Measurements from ENCODE around the gene LRP1B.

The LRP1B gene

GRCh38 chr2:140761807-140762206, 1369.0 kb downstream of the LRP1B start:
- no peaks in the 10 kb centered on the region for H3K9me3 ChIP-seq (ENCODE audit: control insufficient read depth in 2 of 2, low read length in 2 of 2)
- H3K4me1 ChIP-seq (ENCODE audit: control insufficient read depth in 2 of 2, insufficient read depth in 2 of 2, low read length in 2 of 2) = no peaks in the 10 kb centered on the region
- H3K9ac ChIP-seq (ENCODE audit: low read depth in 1 of 2, low read length in 2 of 2) = no peak overlapping the region
- no peak overlapping the region for H3K27ac ChIP-seq (ENCODE audit: low read depth in 2 of 2, low read length in 2 of 2)
- no peaks in the 10 kb centered on the region for H3K27me3 ChIP-seq (ENCODE audit: control insufficient read depth in 2 of 2, insufficient read depth in 2 of 2, low read length in 2 of 2)
- no peak overlapping the region for H3K4me3 ChIP-seq (ENCODE audit: low read length in 2 of 2)
- no peaks in the 10 kb centered on the region for H3K36me3 ChIP-seq (ENCODE audit: control insufficient read depth in 2 of 2, insufficient read depth in 2 of 2, low read length in 2 of 2)

DNA sequence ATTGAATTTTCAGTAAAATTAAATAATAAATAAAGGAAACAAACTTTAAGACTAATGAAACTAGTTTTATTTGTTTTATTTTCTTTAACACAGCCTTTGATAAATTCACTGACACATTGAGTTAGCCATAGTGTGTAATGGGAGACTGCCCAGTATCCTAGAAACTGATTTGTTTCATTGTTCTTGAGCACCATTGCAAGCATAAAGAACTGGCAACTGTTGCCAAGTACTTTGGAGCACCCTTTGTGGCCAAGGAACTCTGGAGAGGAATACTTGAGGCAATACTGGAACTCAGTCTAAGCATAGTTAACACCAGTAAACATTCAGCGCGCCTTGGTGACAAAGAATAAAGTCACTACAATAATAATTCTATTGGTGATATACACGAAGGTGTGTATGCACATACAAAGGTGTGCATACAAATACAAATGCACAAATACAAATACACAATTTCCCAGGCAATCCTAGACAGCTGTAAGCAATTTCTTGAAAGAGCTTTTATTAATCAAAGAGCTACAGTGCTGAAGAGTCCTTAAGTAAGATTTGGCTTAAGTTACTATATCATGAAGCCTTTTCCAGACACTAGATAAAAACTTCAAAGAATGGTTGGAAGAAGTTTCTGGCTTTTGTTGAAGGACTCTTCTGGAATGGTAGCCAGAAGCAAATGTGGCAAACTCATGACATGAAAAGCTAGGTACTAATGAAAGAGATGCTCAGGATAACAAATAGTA, 1371.2 kb downstream of the LRP1B start:
- Histone ChIP-seq H3K9me3 (ENCODE audit: control insufficient read depth in 2 of 2, low read length in 2 of 2) (no peaks in the 10 kb centered on the region), H3K36me3 (ENCODE audit: control insufficient read depth in 2 of 2, insufficient read depth in 2 of 2, low read length in 2 of 2) (no peaks in the 10 kb centered on the region), H3K4me3 (ENCODE audit: low read length in 2 of 2) (no peak overlapping the region), H3K9ac (ENCODE audit: low read depth in 1 of 2, low read length in 2 of 2) (no peak overlapping the region), H3K4me1 (ENCODE audit: control insufficient read depth in 2 of 2, insufficient read depth in 2 of 2, low read length in 2 of 2) (no peaks in the 10 kb centered on the region), H3K27me3 (ENCODE audit: control insufficient read depth in 2 of 2, insufficient read depth in 2 of 2, low read length in 2 of 2) (no peaks in the 10 kb centered on the region), H3K27ac (ENCODE audit: low read depth in 2 of 2, low read length in 2 of 2) (no peak overlapping the region)

DNA sequence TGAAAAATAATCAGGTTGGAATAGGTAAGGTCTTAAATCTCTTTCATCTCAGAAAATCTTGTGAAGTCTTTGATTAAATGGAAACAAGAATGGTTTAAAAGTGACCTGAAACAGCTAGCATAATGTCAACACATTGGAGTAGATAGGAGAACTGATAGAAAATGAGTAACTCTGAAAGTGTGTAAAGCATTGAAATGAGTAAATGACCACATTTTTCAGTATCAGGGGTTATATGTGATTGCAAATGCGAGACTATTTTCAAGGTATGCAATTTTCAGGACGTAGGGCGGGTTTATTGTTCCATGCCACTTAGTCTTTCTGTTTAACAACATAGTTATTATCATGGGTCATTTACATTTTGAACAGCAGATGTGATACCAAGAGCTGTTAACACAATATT, 1383.2 kb downstream of the LRP1B start:
- Histone ChIP-seq H3K36me3 (ENCODE audit: control insufficient read depth in 2 of 2, insufficient read depth in 2 of 2, low read length in 2 of 2) (no peaks in the 10 kb centered on the region), H3K4me1 (ENCODE audit: control insufficient read depth in 2 of 2, insufficient read depth in 2 of 2, low read length in 2 of 2) (no peaks in the 10 kb centered on the region), H3K9ac (ENCODE audit: low read depth in 1 of 2, low read length in 2 of 2) (no peak overlapping the region), H3K9me3 (ENCODE audit: control insufficient read depth in 2 of 2, low read length in 2 of 2) (no peaks in the 10 kb centered on the region), H3K27me3 (ENCODE audit: control insufficient read depth in 2 of 2, insufficient read depth in 2 of 2, low read length in 2 of 2) (no peaks in the 10 kb centered on the region), H3K4me3 (ENCODE audit: low read length in 2 of 2) (no peak overlapping the region), H3K27ac (ENCODE audit: low read depth in 2 of 2, low read length in 2 of 2) (no peak overlapping the region)

DNA sequence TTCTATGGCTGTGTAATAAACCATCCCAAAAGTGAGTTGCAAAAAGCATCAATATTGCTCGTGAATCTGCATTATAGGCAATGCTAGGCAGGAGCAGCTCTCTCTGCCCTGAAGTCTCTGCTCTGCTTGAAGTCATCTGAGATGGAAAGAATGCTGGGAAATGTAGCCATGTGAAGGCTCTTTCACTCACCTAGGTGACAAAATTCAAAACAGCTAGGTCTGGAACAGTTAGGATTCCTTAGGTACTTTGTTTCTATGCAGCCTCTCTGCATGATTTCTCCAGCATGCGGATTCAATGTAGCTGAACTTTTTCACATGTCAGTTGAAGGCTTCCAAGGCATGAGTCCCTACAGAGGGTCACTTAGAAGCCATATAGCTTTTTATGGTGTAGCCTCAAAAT, 1383.7 kb downstream of the LRP1B start:
- Histone ChIP-seq H3K27me3 (ENCODE audit: control insufficient read depth in 2 of 2, insufficient read depth in 2 of 2, low read length in 2 of 2) (no peaks in the 10 kb centered on the region), H3K4me1 (ENCODE audit: control insufficient read depth in 2 of 2, insufficient read depth in 2 of 2, low read length in 2 of 2) (no peaks in the 10 kb centered on the region), H3K27ac (ENCODE audit: low read depth in 2 of 2, low read length in 2 of 2) (no peak overlapping the region), H3K9me3 (ENCODE audit: control insufficient read depth in 2 of 2, low read length in 2 of 2) (no peaks in the 10 kb centered on the region), H3K36me3 (ENCODE audit: control insufficient read depth in 2 of 2, insufficient read depth in 2 of 2, low read length in 2 of 2) (no peaks in the 10 kb centered on the region), H3K9ac (ENCODE audit: low read depth in 1 of 2, low read length in 2 of 2) (no peak overlapping the region), H3K4me3 (ENCODE audit: low read length in 2 of 2) (no peak overlapping the region)

DNA sequence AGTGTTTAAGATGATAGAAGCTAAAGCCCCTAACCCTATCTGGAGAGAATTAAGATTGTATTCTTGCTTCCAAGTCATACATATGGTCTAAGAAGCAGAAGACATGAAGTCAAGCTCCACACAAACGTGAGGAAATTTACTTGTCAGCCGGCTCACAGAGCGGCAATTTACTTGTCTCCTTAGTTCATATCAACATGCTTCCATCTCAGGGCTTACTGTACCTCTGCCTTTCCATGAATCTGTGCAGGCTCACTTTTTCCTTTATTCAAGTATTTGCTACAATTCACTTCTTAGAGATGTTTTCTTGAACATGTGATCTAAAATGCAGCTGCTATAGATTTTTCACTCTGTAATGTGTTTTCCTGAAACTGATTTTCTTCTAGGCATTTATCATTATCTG, 1386.4 kb downstream of the LRP1B start:
- no peaks in the 10 kb centered on the region for H3K4me1 ChIP-seq (ENCODE audit: control insufficient read depth in 2 of 2, insufficient read depth in 2 of 2, low read length in 2 of 2)
- H3K27me3 ChIP-seq (ENCODE audit: control insufficient read depth in 2 of 2, insufficient read depth in 2 of 2, low read length in 2 of 2) = no peaks in the 10 kb centered on the region
- no peaks in the 10 kb centered on the region for H3K9me3 ChIP-seq (ENCODE audit: control insufficient read depth in 2 of 2, low read length in 2 of 2)
- no peak overlapping the region for H3K9ac ChIP-seq (ENCODE audit: low read depth in 1 of 2, low read length in 2 of 2)
- H3K27ac ChIP-seq (ENCODE audit: low read depth in 2 of 2, low read length in 2 of 2) = no peak overlapping the region
- no peak overlapping the region for H3K4me3 ChIP-seq (ENCODE audit: low read length in 2 of 2)
- no peaks in the 10 kb centered on the region for H3K36me3 ChIP-seq (ENCODE audit: control insufficient read depth in 2 of 2, insufficient read depth in 2 of 2, low read length in 2 of 2)

GRCh38 chr2:140737006-140737405, 1393.8 kb downstream of the LRP1B start:
- Histone ChIP-seq H3K9me3 (ENCODE audit: control insufficient read depth in 2 of 2, low read length in 2 of 2) (no peaks in the 10 kb centered on the region), H3K27ac (ENCODE audit: low read depth in 2 of 2, low read length in 2 of 2) (no peak overlapping the region), H3K4me1 (ENCODE audit: control insufficient read depth in 2 of 2, insufficient read depth in 2 of 2, low read length in 2 of 2) (no peaks in the 10 kb centered on the region), H3K27me3 (ENCODE audit: control insufficient read depth in 2 of 2, insufficient read depth in 2 of 2, low read length in 2 of 2) (no peaks in the 10 kb centered on the region), H3K4me3 (ENCODE audit: low read length in 2 of 2) (no peak overlapping the region), H3K9ac (ENCODE audit: low read depth in 1 of 2, low read length in 2 of 2) (no peak overlapping the region), H3K36me3 (ENCODE audit: control insufficient read depth in 2 of 2, insufficient read depth in 2 of 2, low read length in 2 of 2) (no peaks in the 10 kb centered on the region)

GRCh38 chr2:140734992-140735391, 1395.8 kb downstream of the LRP1B start:
- no peak overlapping the region for H3K4me3 ChIP-seq (ENCODE audit: low read length in 2 of 2)
- H3K9ac ChIP-seq (ENCODE audit: low read depth in 1 of 2, low read length in 2 of 2) = no peak overlapping the region
- H3K27ac ChIP-seq (ENCODE audit: low read depth in 2 of 2, low read length in 2 of 2) = no peak overlapping the region
- no peaks in the 10 kb centered on the region for H3K36me3 ChIP-seq (ENCODE audit: control insufficient read depth in 2 of 2, insufficient read depth in 2 of 2, low read length in 2 of 2)
- no peaks in the 10 kb centered on the region for H3K27me3 ChIP-seq (ENCODE audit: control insufficient read depth in 2 of 2, insufficient read depth in 2 of 2, low read length in 2 of 2)
- H3K9me3 ChIP-seq (ENCODE audit: control insufficient read depth in 2 of 2, low read length in 2 of 2) = no peaks in the 10 kb centered on the region
- H3K4me1 ChIP-seq (ENCODE audit: control insufficient read depth in 2 of 2, insufficient read depth in 2 of 2, low read length in 2 of 2) = no peaks in the 10 kb centered on the region

GRCh38 chr2:140718999-140719398, 1411.8 kb downstream of the LRP1B start:
- H3K9ac ChIP-seq (ENCODE audit: low read depth in 1 of 2, low read length in 2 of 2) = no peak overlapping the region

DNA sequence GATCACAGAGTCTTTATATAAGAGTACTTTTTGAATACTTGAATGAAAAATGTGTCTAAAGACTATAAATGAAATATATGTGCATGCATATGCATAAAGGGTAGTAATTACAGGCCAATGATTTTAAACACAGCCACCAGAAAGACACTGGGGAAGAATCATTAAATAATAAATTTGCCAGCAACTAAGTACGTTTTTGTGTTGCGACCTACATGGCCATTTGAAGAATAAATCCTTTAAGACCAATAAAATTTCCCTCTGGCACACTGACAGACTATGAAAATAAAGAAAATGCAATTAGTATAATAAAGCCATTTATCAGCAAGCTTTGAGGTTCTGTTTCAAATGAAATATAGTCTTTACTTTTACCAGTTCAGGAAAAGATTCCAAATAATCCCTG, 1413.3 kb downstream of the LRP1B start:
- Histone ChIP-seq H3K36me3 (ENCODE audit: control insufficient read depth in 2 of 2, insufficient read depth in 2 of 2, low read length in 2 of 2) (no peaks in the 10 kb centered on the region), H3K27me3 (ENCODE audit: control insufficient read depth in 2 of 2, insufficient read depth in 2 of 2, low read length in 2 of 2) (no peaks in the 10 kb centered on the region), H3K4me1 (ENCODE audit: control insufficient read depth in 2 of 2, insufficient read depth in 2 of 2, low read length in 2 of 2) (no peaks in the 10 kb centered on the region), H3K27ac (ENCODE audit: low read depth in 2 of 2, low read length in 2 of 2) (no peak overlapping the region), H3K9me3 (ENCODE audit: control insufficient read depth in 2 of 2, low read length in 2 of 2) (no peaks in the 10 kb centered on the region), H3K9ac (ENCODE audit: low read depth in 1 of 2, low read length in 2 of 2) (no peak overlapping the region), H3K4me3 (ENCODE audit: low read length in 2 of 2) (no peak overlapping the region)

More at GRCh38 chr2:140718999-140719398, 1411.8 kb downstream of the LRP1B start:
- Histone ChIP-seq H3K9me3 (ENCODE audit: control insufficient read depth in 2 of 2, low read length in 2 of 2) (no peaks in the 10 kb centered on the region), H3K4me3 (ENCODE audit: low read length in 2 of 2) (no peak overlapping the region), H3K36me3 (ENCODE audit: control insufficient read depth in 2 of 2, insufficient read depth in 2 of 2, low read length in 2 of 2) (no peaks in the 10 kb centered on the region), H3K27ac (ENCODE audit: low read depth in 2 of 2, low read length in 2 of 2) (no peak overlapping the region), H3K4me1 (ENCODE audit: control insufficient read depth in 2 of 2, insufficient read depth in 2 of 2, low read length in 2 of 2) (no peaks in the 10 kb centered on the region), H3K27me3 (ENCODE audit: control insufficient read depth in 2 of 2, insufficient read depth in 2 of 2, low read length in 2 of 2) (no peaks in the 10 kb centered on the region)

DNA sequence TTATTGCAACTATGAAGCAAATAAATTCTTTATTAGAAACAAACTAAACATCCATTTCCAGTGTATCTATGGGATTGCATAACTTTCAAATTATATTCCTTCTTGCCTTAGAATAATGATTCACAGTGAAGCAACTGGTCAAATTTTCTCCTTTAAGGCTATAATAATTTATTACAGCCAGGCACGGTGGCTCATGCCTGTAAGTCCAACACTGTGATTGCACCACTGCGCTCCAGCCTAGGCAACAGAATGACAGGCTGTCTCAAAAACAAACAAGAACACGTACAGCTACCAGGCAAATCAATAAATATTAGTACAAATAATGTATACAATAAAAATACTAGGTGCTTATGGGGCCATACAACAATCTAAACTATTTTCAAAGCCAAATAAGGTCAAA, 1416.2 kb downstream of the LRP1B start:
- Histone ChIP-seq H3K27ac (ENCODE audit: low read depth in 2 of 2, low read length in 2 of 2) (no peak overlapping the region), H3K9me3 (ENCODE audit: control insufficient read depth in 2 of 2, low read length in 2 of 2) (no peaks in the 10 kb centered on the region), H3K4me3 (ENCODE audit: low read length in 2 of 2) (no peak overlapping the region), H3K4me1 (ENCODE audit: control insufficient read depth in 2 of 2, insufficient read depth in 2 of 2, low read length in 2 of 2) (no peaks in the 10 kb centered on the region), H3K9ac (ENCODE audit: low read depth in 1 of 2, low read length in 2 of 2) (no peak overlapping the region), H3K27me3 (ENCODE audit: control insufficient read depth in 2 of 2, insufficient read depth in 2 of 2, low read length in 2 of 2) (no peaks in the 10 kb centered on the region), H3K36me3 (ENCODE audit: control insufficient read depth in 2 of 2, insufficient read depth in 2 of 2, low read length in 2 of 2) (no peaks in the 10 kb centered on the region)

GRCh38 chr2:140711867-140712266, 1418.9 kb downstream of the LRP1B start:
- H3K36me3 ChIP-seq (ENCODE audit: control insufficient read depth in 2 of 2, insufficient read depth in 2 of 2, low read length in 2 of 2) = no peaks in the 10 kb centered on the region
- H3K27ac ChIP-seq (ENCODE audit: low read depth in 2 of 2, low read length in 2 of 2) = no peak overlapping the region
- no peaks in the 10 kb centered on the region for H3K9me3 ChIP-seq (ENCODE audit: control insufficient read depth in 2 of 2, low read length in 2 of 2)
- H3K4me3 ChIP-seq (ENCODE audit: low read length in 2 of 2) = no peak overlapping the region
- H3K27me3 ChIP-seq (ENCODE audit: control insufficient read depth in 2 of 2, insufficient read depth in 2 of 2, low read length in 2 of 2) = no peaks in the 10 kb centered on the region
- no peaks in the 10 kb centered on the region for H3K4me1 ChIP-seq (ENCODE audit: control insufficient read depth in 2 of 2, insufficient read depth in 2 of 2, low read length in 2 of 2)
- no peak overlapping the region for H3K9ac ChIP-seq (ENCODE audit: low read depth in 1 of 2, low read length in 2 of 2)

All from mucosa of rectum (tissue), 2 donors.